ENCODE data around the gene SPAG16.

The SPAG16 gene

DNA sequence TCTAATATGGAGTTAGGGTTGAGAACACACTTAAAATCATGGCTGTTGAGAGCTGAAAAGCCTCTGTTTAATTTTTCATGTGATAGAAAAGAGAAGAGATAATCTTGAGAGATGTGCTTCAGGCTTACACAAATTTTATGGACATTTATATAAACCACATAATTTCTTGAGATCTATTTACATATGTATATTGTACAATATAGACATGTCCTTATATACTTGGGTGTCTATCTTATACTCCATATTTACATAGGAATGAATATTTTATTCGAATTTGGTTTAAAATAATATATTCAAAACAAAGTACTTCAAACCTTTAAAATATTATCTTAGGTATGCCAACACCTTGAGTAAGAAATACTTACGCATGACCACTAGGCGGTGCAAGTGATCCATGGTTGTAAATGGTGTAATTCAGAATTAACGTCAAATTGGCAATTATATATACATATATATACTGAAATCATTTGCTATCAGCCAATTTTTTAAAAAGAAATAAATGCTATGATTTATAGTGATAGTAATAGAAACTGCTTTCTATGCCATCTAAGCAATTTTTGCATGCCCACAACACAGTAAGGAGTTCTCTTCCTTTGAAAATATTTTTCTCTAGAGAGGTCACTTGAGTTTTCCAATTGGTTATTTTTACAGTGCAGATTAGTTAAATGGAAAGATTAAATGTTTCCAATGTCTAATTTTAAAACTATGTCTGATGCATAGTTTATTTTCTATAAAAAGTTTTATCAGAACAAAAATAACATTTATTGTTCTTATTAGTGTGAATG lies 37.6 kb upstream of the SPAG16 start:
- Histone ChIP-seq H3K27ac (ENCODE audit: low read depth, low read length, poor library complexity, severe bottlenecking) (peak overlapping the region; percentile 100), H3F3A (ENCODE audit: insufficient read depth, low read length) (no peaks in the 10 kb centered on the region)

DNA sequence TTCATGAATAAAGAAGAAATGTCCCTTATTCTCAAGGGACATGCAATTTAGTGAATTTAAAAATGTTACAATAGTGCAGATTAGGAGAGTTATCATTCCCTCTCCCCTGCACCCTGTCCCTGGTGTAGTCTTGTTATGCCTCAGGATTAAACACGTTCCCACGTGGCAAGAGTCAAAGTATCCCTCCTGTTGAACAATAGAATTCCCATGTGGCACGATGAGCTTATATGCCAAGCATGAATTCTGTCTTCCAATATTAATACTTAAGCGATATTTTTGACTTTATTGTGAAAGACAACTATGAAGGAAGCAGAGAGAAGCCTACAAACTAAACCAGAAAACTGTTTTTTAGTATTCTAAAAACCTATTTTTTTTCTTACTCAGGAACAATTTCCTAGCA lies 36.7 kb upstream of the SPAG16 start:
- H3K9ac ChIP-seq (ENCODE audit: low read length): no peak overlapping the region
- no peaks in the 10 kb centered on the region for H3F3A ChIP-seq (ENCODE audit: insufficient read depth, low read length)
- peaks cover 76% of the 10 kb centered on the region for H3K4me1 ChIP-seq (ENCODE audit: insufficient read depth, low read length, severe bottlenecking)
- no peaks in the 10 kb centered on the region for H3K36me3 ChIP-seq (ENCODE audit: insufficient read depth, low read length)
- TF ChIP-seq, protein P1, sequence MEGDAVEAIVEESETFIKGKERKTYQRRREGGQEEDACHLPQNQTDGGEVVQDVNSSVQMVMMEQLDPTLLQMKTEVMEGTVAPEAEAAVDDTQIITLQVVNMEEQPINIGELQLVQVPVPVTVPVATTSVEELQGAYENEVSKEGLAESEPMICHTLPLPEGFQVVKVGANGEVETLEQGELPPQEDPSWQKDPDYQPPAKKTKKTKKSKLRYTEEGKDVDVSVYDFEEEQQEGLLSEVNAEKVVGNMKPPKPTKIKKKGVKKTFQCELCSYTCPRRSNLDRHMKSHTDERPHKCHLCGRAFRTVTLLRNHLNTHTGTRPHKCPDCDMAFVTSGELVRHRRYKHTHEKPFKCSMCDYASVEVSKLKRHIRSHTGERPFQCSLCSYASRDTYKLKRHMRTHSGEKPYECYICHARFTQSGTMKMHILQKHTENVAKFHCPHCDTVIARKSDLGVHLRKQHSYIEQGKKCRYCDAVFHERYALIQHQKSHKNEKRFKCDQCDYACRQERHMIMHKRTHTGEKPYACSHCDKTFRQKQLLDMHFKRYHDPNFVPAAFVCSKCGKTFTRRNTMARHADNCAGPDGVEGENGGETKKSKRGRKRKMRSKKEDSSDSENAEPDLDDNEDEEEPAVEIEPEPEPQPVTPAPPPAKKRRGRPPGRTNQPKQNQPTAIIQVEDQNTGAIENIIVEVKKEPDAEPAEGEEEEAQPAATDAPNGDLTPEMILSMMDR (IDR thresholded peaks at IDR 0.05; ENCODE audit: low read length): no peak
- TF ChIP-seq EZH2 (IDR thresholded peaks at IDR 0.05; ENCODE audit: borderline replicate concordance, low read length): no peak
- H4K20me1 ChIP-seq (ENCODE audit: insufficient read depth, low read length): no peaks in the 10 kb centered on the region
- no peak overlapping the region for H3K4me3 ChIP-seq (ENCODE audit: low read depth, low read length, poor library complexity, severe bottlenecking)
- no peak overlapping the region for H2AFZ ChIP-seq (ENCODE audit: low read length)
- no peaks in the 10 kb centered on the region for H3K9me3 ChIP-seq (ENCODE audit: low read length)
- H3K9me2 ChIP-seq (ENCODE audit: low read depth, low read length): no peaks in the 10 kb centered on the region
- H3K4me2 ChIP-seq (ENCODE audit: low read length): no peak overlapping the region
- no peaks in the 10 kb centered on the region for H3K79me2 ChIP-seq (ENCODE audit: insufficient read depth, low read length)
- no peaks in the 10 kb centered on the region for H3K27me3 ChIP-seq (ENCODE audit: insufficient read depth, low read length)
- H3K27ac ChIP-seq (ENCODE audit: low read depth, low read length, poor library complexity, severe bottlenecking): no peak overlapping the region

More for the DNA sequence above, 37.6 kb upstream of the SPAG16 start:
- no peak for TF ChIP-seq EZH2 (IDR thresholded peaks at IDR 0.05; ENCODE audit: borderline replicate concordance, low read length)
- TF ChIP-seq, protein P1 (IDR thresholded peaks at IDR 0.05; ENCODE audit: low read length): peak; percentile 74
- H3K36me3 ChIP-seq (ENCODE audit: insufficient read depth, low read length): no peaks in the 10 kb centered on the region
- peaks cover 81% of the 10 kb centered on the region for H3K4me1 ChIP-seq (ENCODE audit: insufficient read depth, low read length, severe bottlenecking)
- H3K9me3 ChIP-seq (ENCODE audit: low read length): no peaks in the 10 kb centered on the region
- no peaks in the 10 kb centered on the region for H4K20me1 ChIP-seq (ENCODE audit: insufficient read depth, low read length)
- peak overlapping the region; percentile 20; the same call in 1 of the 2 replicates for H3K9ac ChIP-seq (ENCODE audit: low read length)
- no peak overlapping the region for H3K4me2 ChIP-seq (ENCODE audit: low read length)
- H3K9me2 ChIP-seq (ENCODE audit: low read depth, low read length): no peaks in the 10 kb centered on the region
- no peaks in the 10 kb centered on the region for H3K79me2 ChIP-seq (ENCODE audit: insufficient read depth, low read length)
- no peak overlapping the region for H3K4me3 ChIP-seq (ENCODE audit: low read depth, low read length, poor library complexity, severe bottlenecking)
- no peaks in the 10 kb centered on the region for H3K27me3 ChIP-seq (ENCODE audit: insufficient read depth, low read length)
- no peak overlapping the region for H2AFZ ChIP-seq (ENCODE audit: low read length)

- Histone ChIP-seq H3K27me3 (ENCODE audit: insufficient read depth, low read length) (no peaks in the 10 kb centered on the region), H3K4me1 (ENCODE audit: insufficient read depth, low read length, severe bottlenecking) (peaks cover 65% of the 10 kb centered on the region), H3K27ac (ENCODE audit: low read depth, low read length, poor library complexity, severe bottlenecking) (peak overlapping the region; percentile 11), H3K79me2 (ENCODE audit: insufficient read depth, low read length) (no peaks in the 10 kb centered on the region), H3K4me2 (ENCODE audit: low read length) (no peak overlapping the region), H3K9me3 (ENCODE audit: low read length) (no peaks in the 10 kb centered on the region), H3K9me2 (ENCODE audit: low read depth, low read length) (no peaks in the 10 kb centered on the region), H3K4me3 (ENCODE audit: low read depth, low read length, poor library complexity, severe bottlenecking) (no peak overlapping the region), H3F3A (ENCODE audit: insufficient read depth, low read length) (no peaks in the 10 kb centered on the region), H2AFZ (ENCODE audit: low read length) (no peak overlapping the region), H4K20me1 (ENCODE audit: insufficient read depth, low read length) (no peaks in the 10 kb centered on the region), H3K36me3 (ENCODE audit: insufficient read depth, low read length) (no peaks in the 10 kb centered on the region), H3K9ac (ENCODE audit: low read length) (no peak overlapping the region)
- TF ChIP-seq, protein P1 (IDR thresholded peaks at IDR 0.05; ENCODE audit: low read length): no peak
- no peak for TF ChIP-seq EZH2 (IDR thresholded peaks at IDR 0.05; ENCODE audit: borderline replicate concordance, low read length)
Observed at GRCh38 chr2:213248637-213249036, 35.6 kb upstream of the SPAG16 start.

Data from OCI-LY1 (cell line).